ENCODE measurements around the gene RPS19.
"Not testable (repeated sequence)": the region's sequence is repeated elsewhere in the genome, so short reads cannot be mapped to it uniquely, and the experiment has no call there.

Gene RPS19

GRCh38 chr19:41860419-41861115 lies 512 bp downstream of the RPS19 start:
- no peak for DNase-seq (ENCODE audit: low spot score)

- DNase-seq (ENCODE audit: low spot score), result no peak
Measured at GRCh38 chr19:41861116-41861768, 1.2 kb downstream of the RPS19 start.

GRCh38 chr19:41861846-41862245 lies 1.8 kb downstream of the RPS19 start:
- DNase-seq (ENCODE audit: low spot score), result no peak

- no peak for DNase-seq (ENCODE audit: low spot score)
Measured at GRCh38 chr19:41862445-41862986, 2.5 kb downstream of the RPS19 start.

- no peak for DNase-seq (ENCODE audit: low spot score)
Measured at GRCh38 chr19:41863209-41863931, 3.3 kb downstream of the RPS19 start.

- DNase-seq (ENCODE audit: low spot score), result no peak
Measured at GRCh38 chr19:41864374-41864773, 4.3 kb downstream of the RPS19 start.

- DNase-seq (ENCODE audit: low spot score), result no peak
Measured at GRCh38 chr19:41866284-41866683, 6.2 kb downstream of the RPS19 start.

- DNase-seq (ENCODE audit: low spot score), result no peak
Measured at GRCh38 chr19:41868120-41868988, 8.3 kb downstream of the RPS19 start.

- DNase-seq (ENCODE audit: low spot score), result no peak
Measured at GRCh38 chr19:41868989-41869300, 8.9 kb downstream of the RPS19 start.

- no peak for DNase-seq (ENCODE audit: low spot score)
Measured at GRCh38 chr19:41869374-41869955, 9.4 kb downstream of the RPS19 start.

- DNase-seq (ENCODE audit: low spot score), result no peak
Measured at GRCh38 chr19:41870401-41870873, 10.4 kb downstream of the RPS19 start.

GRCh38 chr19:41871573-41872383 lies 11.7 kb downstream of the RPS19 start:
- DNase-seq (ENCODE audit: low spot score), result no peak

GRCh38 chr19:41872384-41872774 lies 12.3 kb downstream of the RPS19 start:
- no peak for DNase-seq (ENCODE audit: low spot score)

GRCh38 chr19:41872775-41873647 lies 13.0 kb downstream of the RPS19 start:
- no peak for DNase-seq (ENCODE audit: low spot score)

GRCh38 chr19:41875973-41876372 lies 15.9 kb downstream of the RPS19 start:
- not testable (repeated sequence) for DNase-seq (ENCODE audit: low spot score)

GRCh38 chr19:41876847-41877832 lies 17.1 kb downstream of the RPS19 start, which contains the start of gene CD79A:
TSS of gene CD79A (plus strand) at chr19:41877279. CDS start at chr19:41877305, 26 bp downstream.
- DNase-seq (ENCODE audit: low spot score), result no peak

- DNase-seq (ENCODE audit: low spot score), result no peak
Measured at GRCh38 chr19:41877916-41878905, 18.2 kb downstream of the RPS19 start.
